ENCODE measurements around the gene CENPM. TPM values are rescaled to one million over a fixed set of nuclear protein-coding genes. Genes with fewer than 3 reads are reported as not detected.

The CENPM gene
- total RNA-seq, 2 experiments from 2014 or later, result 189 to 354 TPM

- Histone ChIP-seq H4K20me1 (ENCODE audit: insufficient read depth, low read length) (peaks cover 4% of the 10 kb centered on the region; the same call in 1 of the 2 replicates), H3K79me2 (ENCODE audit: insufficient read depth, low read depth, low read length) (peaks cover 19% of the 10 kb centered on the region), H3K4me3 (ENCODE audit: low read depth, low read length, poor library complexity, severe bottlenecking) (no peak overlapping the region), H3K9me2 (ENCODE audit: insufficient read depth, low read length) (no peaks in the 10 kb centered on the region), H3K27ac (ENCODE audit: low read depth, low read length, poor library complexity, severe bottlenecking) (peak overlapping the region; percentile 91), H3K4me2 (ENCODE audit: low read length) (peak overlapping the region; percentile 57), H3K9me3 (ENCODE audit: low read length) (no peaks in the 10 kb centered on the region), H3K36me3 (ENCODE audit: insufficient read depth, low read length) (peaks cover 89% of the 10 kb centered on the region), H3K4me1 (ENCODE audit: insufficient read depth, low read length, poor library complexity, severe bottlenecking) (peaks cover 99% of the 10 kb centered on the region), H2AFZ (ENCODE audit: low read length) (no peak overlapping the region)
- intact Hi-C loops (cut with micrococcal nuclease; ENCODE audit: unreplicated experiment), result loop anchor here (1.0 to 2.0 kb wide), 2 partner anchors 11 to 104 kb away; partner anchors contain the start of genes SREBF2 and TNFRSF13C
- DNase-seq (ENCODE audit: low spot score), result peak; percentile 27
- ChIA-PET POLR2A (interaction anchor here (0.5 to 1.5 kb wide), 6 partner anchors 10 to 919 kb away, joined by 3 to 14 read pairs (median 4); partner anchors contain the start of genes CCDC134, CENPM and TNFRSF13C), CTCF (ENCODE audit: unreplicated experiment) (no interaction called here)
- BruUV-seq (replicated peaks), result no TSS peak
- TF ChIP-seq CTCF (conservative IDR thresholded peaks at IDR 0.05; ENCODE audit: low read length) (no peak), EZH2phosphoT487 (IDR thresholded peaks at IDR 0.05; ENCODE audit: borderline replicate concordance, low read depth, low read length) (no peak)
Observed at GRCh38 chr22:41936894-41937169, 10.1 kb downstream of the CENPM start.

- Histone ChIP-seq H3K9me2 (ENCODE audit: insufficient read depth, low read length) (no peaks in the 10 kb centered on the region), H2AFZ (ENCODE audit: low read length) (no peak overlapping the region), H3K36me3 (ENCODE audit: insufficient read depth, low read length) (peaks cover 76% of the 10 kb centered on the region), H3K27ac (ENCODE audit: low read depth, low read length, poor library complexity, severe bottlenecking) (peak overlapping the region; percentile 91), H4K20me1 (ENCODE audit: insufficient read depth, low read length) (no peaks in the 10 kb centered on the region; the same call in 1 of the 2 replicates), H3K4me2 (ENCODE audit: low read length) (peak overlapping the region; percentile 57), H3K9me3 (ENCODE audit: low read length) (no peaks in the 10 kb centered on the region), H3K4me1 (ENCODE audit: insufficient read depth, low read length, poor library complexity, severe bottlenecking) (peaks cover 99% of the 10 kb centered on the region), H3K79me2 (ENCODE audit: insufficient read depth, low read depth, low read length) (peaks cover 13% of the 10 kb centered on the region), H3K4me3 (ENCODE audit: low read depth, low read length, poor library complexity, severe bottlenecking) (peak overlapping the region; percentile 8)
- intact Hi-C loops (cut with micrococcal nuclease; ENCODE audit: unreplicated experiment), result no loop called here
- no peak for DNase-seq (ENCODE audit: low spot score)
- TF ChIP-seq CTCF (conservative IDR thresholded peaks at IDR 0.05; ENCODE audit: low read length) (no peak), EZH2phosphoT487 (IDR thresholded peaks at IDR 0.05; ENCODE audit: borderline replicate concordance, low read depth, low read length) (no peak)
- ChIA-PET CTCF (ENCODE audit: unreplicated experiment) (interaction anchor here (0.9 to 1.0 kb wide), 2 partner anchors 10 to 11 kb away, joined by 3 to 4 read pairs; partner anchors contain the start of gene CENPM), POLR2A (interaction anchor here (0.9 to 1.5 kb wide), 4 partner anchors 7 to 14 kb away, joined by 3 to 14 read pairs (median 4); partner anchors contain the start of gene CENPM)
- no TSS peak for BruUV-seq (replicated peaks)
Observed at GRCh38 chr22:41935509-41935908, 11.4 kb downstream of the CENPM start.

DNA sequence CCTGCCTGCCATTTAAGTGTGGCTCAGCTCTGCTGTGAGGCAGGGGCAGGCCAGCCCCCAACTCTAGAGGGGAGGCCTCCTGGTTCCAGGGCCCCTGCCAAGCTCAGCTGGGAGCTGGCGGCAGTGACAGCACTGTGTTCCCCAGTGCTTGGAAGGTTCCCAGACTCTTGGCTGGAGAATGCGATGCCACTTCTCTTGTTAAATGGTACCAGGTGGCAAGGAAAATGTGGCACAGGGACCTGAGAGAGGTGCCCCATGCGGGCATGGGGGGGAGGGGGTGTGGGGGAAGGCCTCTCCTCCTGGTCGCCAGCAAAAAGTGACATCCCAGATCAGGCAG, 12.0 kb downstream of the CENPM start:
- CTCF ChIA-PET (ENCODE audit: unreplicated experiment), result no interaction called here
- Histone ChIP-seq H3K36me3 (ENCODE audit: insufficient read depth, low read length) (peaks cover 72% of the 10 kb centered on the region), H3K4me2 (ENCODE audit: low read length) (peak overlapping the region; percentile 57), H2AFZ (ENCODE audit: low read length) (no peak overlapping the region), H3K4me3 (ENCODE audit: low read depth, low read length, poor library complexity, severe bottlenecking) (no peak overlapping the region), H3K4me1 (ENCODE audit: insufficient read depth, low read length, poor library complexity, severe bottlenecking) (peaks cover 97% of the 10 kb centered on the region), H3K79me2 (ENCODE audit: insufficient read depth, low read depth, low read length) (peaks cover 13% of the 10 kb centered on the region), H3K27ac (ENCODE audit: low read depth, low read length, poor library complexity, severe bottlenecking) (peak overlapping the region; percentile 91), H3K9me3 (ENCODE audit: low read length) (no peaks in the 10 kb centered on the region), H4K20me1 (ENCODE audit: insufficient read depth, low read length) (no peaks in the 10 kb centered on the region; the same call in 1 of the 2 replicates), H3K9me2 (ENCODE audit: insufficient read depth, low read length) (no peaks in the 10 kb centered on the region)
- POLR2A ChIA-PET, result no interaction called here
- TF ChIP-seq EZH2phosphoT487 (IDR thresholded peaks at IDR 0.05; ENCODE audit: borderline replicate concordance, low read depth, low read length) (no peak), CTCF (conservative IDR thresholded peaks at IDR 0.05; ENCODE audit: low read length) (no peak)
- DNase-seq (ENCODE audit: low spot score), result no peak
- no TSS peak for BruUV-seq (replicated peaks)
- intact Hi-C loops (cut with micrococcal nuclease; ENCODE audit: unreplicated experiment), result no loop called here
